GM19099 (cell line): ENCODE data around the gene GFRAL.

Experiments used
- POLR2A ChIP-seq: IDR thresholded peaks from 3 replicates; pipeline ENCODE4 v1.6.1; 2011; ENCODE audit warnings: low read depth; ENCODE audit not compliant: insufficient read length; ENCODE audit errors: extremely low read depth

GFRAL gene, protein sequence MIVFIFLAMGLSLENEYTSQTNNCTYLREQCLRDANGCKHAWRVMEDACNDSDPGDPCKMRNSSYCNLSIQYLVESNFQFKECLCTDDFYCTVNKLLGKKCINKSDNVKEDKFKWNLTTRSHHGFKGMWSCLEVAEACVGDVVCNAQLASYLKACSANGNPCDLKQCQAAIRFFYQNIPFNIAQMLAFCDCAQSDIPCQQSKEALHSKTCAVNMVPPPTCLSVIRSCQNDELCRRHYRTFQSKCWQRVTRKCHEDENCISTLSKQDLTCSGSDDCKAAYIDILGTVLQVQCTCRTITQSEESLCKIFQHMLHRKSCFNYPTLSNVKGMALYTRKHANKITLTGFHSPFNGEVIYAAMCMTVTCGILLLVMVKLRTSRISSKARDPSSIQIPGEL

GRCh38 chr6:55327169-55327568 is at the start of gene GFRAL:
Gene GFRAL, plus strand, starts transcription at chr6:55327469. Its CDS starts 86 bp downstream, at chr6:55327555.
- no peak for TF ChIP-seq POLR2A

GRCh38 chr6:55277646-55278045 is 49.6 kb upstream of the GFRAL start:
- TF ChIP-seq POLR2A, result no peak

DNA sequence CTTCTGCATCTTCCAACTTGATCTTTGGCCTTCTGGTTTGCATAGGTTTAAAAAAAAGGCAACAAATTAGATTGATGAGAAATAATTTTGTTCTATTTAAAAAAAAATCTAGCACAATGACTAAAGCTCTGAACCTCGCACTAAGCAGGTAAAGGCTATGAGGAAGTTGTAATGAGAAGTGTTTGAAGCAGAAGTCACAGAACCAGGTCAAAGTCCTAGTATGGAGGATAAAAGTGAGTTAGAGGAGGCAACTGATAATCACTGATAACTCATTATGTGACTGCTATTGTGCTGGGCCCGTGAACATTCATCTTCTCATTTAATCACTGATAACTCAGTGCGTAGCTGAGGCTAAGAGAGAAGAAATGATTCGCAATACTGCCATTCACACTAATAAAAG is 46.1 kb upstream of the GFRAL start:
- no peak for TF ChIP-seq POLR2A

DNA sequence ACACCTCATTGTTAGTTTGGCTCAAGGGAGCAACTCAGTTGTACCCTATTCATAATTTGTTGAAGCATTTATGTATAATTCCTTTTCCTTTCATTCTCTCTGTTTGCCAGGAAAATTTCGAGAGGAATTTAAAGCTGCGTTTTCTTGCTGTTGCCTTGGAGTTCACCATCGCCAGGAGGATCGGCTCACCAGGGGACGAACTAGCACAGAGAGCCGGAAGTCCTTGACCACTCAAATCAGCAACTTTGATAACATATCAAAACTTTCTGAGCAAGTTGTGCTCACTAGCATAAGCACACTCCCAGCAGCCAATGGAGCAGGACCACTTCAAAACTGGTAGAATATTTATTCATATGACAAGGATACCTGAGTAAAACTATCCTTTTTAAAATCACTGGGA is 45.2 kb upstream of the GFRAL start:
- TF ChIP-seq POLR2A, result no peak

DNA sequence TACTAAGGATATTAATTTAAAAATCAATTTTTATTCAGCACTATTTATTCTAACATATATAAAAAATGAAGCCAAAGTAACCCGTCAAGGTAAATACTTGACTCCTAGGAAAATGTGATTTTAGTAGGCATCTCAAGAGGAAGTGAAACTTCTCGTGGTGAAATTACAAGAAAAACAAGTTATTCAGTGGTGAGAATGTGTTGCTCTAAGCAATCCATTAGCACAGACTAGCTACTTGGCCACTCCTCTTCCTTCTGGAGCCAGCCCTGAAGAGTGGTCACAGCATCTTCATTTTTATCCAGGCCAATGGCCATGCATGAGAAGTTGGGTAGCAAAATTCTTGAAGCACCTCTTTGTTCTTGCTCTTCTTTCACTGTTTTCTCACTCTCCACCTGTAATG is 40.4 kb upstream of the GFRAL start:
- no peak for TF ChIP-seq POLR2A

GRCh38 chr6:55290736-55291135 is 36.5 kb upstream of the GFRAL start:
- no peak for TF ChIP-seq POLR2A

- no peak for TF ChIP-seq POLR2A
These were observed 34.2 kb upstream of the GFRAL start for GRCh38 chr6:55293116-55293515.

DNA sequence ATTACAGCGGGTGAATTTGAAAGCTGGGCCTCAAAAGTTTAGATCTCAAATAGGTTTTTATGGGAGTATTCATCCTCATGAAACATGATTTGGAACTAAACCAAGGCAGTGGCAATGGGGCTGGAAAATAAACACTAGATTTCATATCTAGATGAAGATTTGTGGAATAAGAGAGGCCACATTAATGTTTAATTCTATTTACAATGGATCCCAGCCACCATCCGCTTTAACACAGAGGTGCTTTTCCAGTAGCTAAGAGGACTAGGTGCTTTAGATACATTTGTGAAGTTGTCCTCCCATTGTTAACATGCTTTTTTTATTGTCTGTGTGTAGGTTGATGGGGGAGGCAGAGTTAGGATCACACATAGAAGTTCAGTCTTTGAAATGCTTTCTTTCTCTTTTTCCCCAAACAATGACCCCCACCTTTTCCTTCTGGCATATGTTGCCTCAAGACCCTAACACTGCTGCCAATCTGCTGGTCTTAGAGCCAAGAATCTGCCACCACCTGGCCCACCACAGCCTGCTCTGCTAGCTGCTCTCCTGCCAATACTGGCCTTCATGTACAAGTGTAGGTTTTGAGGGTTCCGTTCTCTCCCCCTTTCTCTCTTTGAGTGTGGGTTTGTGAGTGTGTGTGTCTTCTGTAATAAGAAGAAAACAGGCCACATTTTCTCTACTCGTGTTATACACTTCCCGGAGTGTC is 27.8 kb upstream of the GFRAL start:
- TF ChIP-seq POLR2A, result no peak

- TF ChIP-seq POLR2A, result no peak
These were observed 22.5 kb upstream of the GFRAL start for GRCh38 chr6:55304747-55305146.

DNA sequence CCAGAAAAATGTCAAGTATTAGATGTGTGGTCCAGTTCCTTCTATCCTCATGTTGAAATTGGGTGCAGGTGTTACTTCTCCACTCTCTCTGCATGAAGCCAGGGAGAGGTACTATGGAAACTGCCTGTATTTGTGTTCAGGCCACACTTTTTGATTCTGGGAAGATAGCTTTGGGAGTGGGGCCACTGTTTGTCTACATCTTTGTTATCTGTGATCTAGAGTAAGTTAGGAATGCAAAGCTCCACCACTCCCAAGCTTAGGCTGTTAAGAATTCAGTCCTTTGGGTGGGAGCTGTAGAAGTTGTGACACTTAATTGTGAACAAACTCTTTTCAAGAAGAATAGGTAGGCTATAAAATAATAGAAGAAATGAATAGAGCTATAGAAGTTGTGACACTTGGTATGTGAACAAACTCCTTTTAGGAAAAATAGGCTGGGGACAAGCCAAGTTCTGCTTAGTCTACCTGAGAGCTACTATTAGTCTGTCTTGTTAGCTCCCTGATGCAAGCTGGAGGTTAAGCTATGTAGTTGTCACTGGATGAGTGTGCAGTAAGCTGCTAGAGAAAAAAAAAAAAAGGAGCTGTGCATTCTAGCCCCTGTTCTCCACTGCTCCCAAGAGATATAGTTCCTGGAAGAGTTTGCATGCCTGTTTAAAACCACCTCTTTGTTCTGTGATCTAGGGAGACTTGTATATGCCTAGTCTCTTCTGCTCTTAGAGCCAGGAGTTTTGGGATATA is 7.1 kb upstream of the GFRAL start:
- no peak for TF ChIP-seq POLR2A

DNA sequence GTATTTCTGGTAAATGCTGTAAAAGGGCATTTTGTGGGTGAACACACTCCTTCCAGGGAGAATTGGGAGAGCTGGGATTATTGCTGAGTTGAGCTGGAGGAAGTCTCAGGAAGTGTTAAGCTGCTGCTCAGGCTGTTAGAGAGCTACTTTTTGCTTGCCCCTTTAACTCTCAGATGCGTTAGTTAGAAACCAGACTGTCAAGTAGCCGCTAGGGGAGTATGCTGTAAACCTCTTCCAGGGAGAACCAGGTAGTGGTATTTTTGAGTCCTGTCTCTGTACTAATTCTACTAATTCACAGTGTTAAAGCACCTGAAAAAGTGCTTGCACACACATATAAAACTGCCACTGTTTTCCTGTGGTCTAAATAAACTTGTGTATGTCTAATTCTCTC is 6.6 kb upstream of the GFRAL start:
- TF ChIP-seq POLR2A, result no peak

DNA sequence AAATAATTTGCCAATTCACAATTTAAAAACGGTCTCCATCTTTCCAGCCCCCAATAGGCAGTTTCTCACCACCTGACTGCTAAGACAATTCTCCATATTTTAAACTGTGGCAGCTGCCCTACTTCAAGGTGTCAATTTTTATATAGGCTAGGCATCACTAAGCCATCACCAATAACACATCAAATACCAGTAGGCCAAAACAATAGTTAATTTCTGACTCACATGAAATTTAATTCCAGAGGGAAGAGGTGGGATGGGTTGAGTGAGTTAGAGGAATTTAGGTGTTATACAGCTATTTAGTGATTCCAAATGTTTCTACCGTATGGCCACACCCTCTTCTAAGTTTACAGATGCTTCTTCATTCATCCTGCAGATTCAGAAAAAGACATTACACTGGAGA is 49.9 kb downstream of the GFRAL start:
- TF ChIP-seq POLR2A, result no peak

DNA sequence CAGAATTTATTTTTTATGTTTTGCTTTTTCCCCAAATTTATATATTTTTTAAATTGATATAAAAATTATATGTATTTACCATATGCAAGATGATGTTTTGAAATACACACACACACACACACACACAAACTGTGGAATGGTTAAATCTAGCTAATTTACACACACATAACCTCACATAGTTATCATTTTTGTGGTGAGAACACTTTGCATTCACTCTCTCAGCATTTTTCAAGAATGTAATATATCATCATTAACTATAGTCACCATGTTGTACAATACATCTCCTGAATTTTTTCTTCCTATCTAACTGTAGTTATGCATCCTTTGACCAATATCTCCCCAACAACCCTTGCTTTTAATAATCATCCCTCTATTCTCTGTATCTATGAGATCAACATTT is 52.2 kb downstream of the GFRAL start:
- TF ChIP-seq POLR2A, result no peak

GRCh38 chr6:55379895-55380294 is 52.6 kb downstream of the GFRAL start:
- TF ChIP-seq POLR2A, result no peak

GRCh38 chr6:55388211-55388610 is 60.9 kb downstream of the GFRAL start:
- TF ChIP-seq POLR2A, result no peak

DNA sequence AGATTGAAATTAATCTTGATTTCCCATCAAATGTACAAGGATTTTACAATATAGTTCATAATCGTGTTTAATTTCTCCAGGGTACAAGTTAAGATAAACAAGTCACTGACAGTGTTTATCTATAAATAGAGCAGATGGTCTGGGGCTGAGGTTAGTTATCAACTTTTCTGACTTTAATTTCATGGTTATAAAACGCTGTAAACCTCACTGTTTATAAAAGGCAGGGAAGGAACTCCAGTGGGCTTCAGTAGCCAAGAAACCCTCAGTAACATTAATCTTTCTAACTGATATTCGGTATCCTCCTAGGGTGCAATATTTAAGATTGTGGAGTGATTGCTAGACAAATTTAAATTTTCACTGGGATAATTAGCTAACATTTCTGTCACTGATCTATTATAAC is 68.6 kb downstream of the GFRAL start:
- TF ChIP-seq POLR2A, result no peak
